SH-SY5Y (cell line): Measurements from ENCODE around the gene IMMP2L.

Experiments used
- GATA2 ChIP-seq: IDR thresholded peaks from 2 replicates; pipeline ENCODE4 v1.6.1; 2011; ENCODE audit warnings: mild to moderate bottlenecking, low read depth, low read length
- GATA3 ChIP-seq: IDR thresholded peaks from 2 replicates; pipeline ENCODE4 v1.6.1; 2011; ENCODE audit warnings: low read depth, mild to moderate bottlenecking, low read length, moderate library complexity

DNA sequence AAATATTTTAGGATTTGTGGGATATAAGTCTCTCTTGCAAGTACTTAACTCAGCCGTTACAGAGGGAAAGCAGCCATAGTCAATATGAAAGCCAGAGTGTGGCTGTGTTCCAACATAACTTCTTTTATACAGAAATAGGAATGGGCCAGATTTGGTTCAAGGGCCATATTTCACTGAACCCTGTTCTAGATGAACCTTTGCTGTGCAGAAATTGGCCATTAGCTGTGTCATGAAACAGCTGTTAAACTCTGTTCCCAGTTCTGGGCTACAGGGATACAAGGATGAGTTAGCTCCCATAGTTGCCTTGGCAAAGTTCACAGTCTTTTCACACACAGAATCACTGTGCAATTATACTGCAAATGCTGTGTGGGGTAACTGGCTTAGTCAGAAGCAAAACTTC, 685.3 kb downstream of the IMMP2L start:
- TF ChIP-seq GATA2 (no peak), GATA3 (no peak)
